Adrenal gland (tissue), 12 donors: ENCODE data around the gene ANO4. TPM values are rescaled to one million over a fixed set of nuclear protein-coding genes. Genes with fewer than 3 reads are reported as not detected.

Source experiments
- DNase-seq, 7 donors: peaks; one replicate each; pipeline ENCODE4 v3.0.0-alpha.2; 2019 to 2020
- H3K27ac ChIP-seq, 5 donors: fragments of 200-600 bp; sonication (generic) in 4 of 5; 1 replicate in 3 of 5; 2 replicates in 2 of 5; pipeline versions ENCODE4 v1.5.1 to v1.8.0; 2016 to 2020; ENCODE audit warnings: mild to moderate bottlenecking in 1 of 5
- H3K27me3 ChIP-seq: fragments of 200-600 bp; 2 replicates; pipeline ENCODE4 v1.8.0; 2021
- H3K36me3 ChIP-seq, 2 donors: fragments of 200-600 bp; replicated peaks in 1 of 2; 1 replicate in 1 of 2; 2 replicates in 1 of 2; pipeline versions ENCODE4 v1.5.1 to v1.8.0; 2018 to 2022
- H3K4me1 ChIP-seq, 2 donors: fragments of 200-600 bp; replicated peaks in 1 of 2; 1 replicate in 1 of 2; 2 replicates in 1 of 2; pipeline versions ENCODE4 v1.5.1 to v1.8.0; 2018 to 2021
- H3K4me3 ChIP-seq, 4 donors: fragments of 200-600 bp; sonication (generic) in 3 of 4; one replicate each; pipeline ENCODE4 v1.5.1; 2016 to 2018
- H3K9me3 ChIP-seq, 3 donors: fragments of 200-600 bp; sonication (generic) in 1 of 3; replicated peaks in 1 of 3; 1 replicate in 2 of 3; 2 replicates in 1 of 3; pipeline versions ENCODE4 v1.5.1 to v1.8.0; 2016 to 2021
- POLR2A ChIP-seq, 2 donors: fragments of 450-650 bp; IDR thresholded peaks; one replicate each; pipeline ENCODE4 v1.6.1; 2017; ENCODE audit warnings: antibody characterized with exemption in 2 of 2, mild to moderate bottlenecking in 2 of 2, moderate library complexity in 1 of 2
- WGBS, 4 donors: extraction: QIAGEN DNeasy Blood & Tissue Kit in 2 of 4; methylation state at CpG; one replicate each; pipeline versions ENCODE4 v1.1.5 to v1.1.7; 2013 to 2017; 5-methylcytosine and 5-hydroxymethylcytosine counted together
- intact Hi-C, 2 donors: fragments of 100-400 bp; cut with DNase I; formaldehyde crosslinking; loops; one replicate each; pipeline versions ENCODE4 v1.14.1 to v1.15.0; 2022 to 2023
- polyA plus RNA-seq, 3 donors: library from polyadenylated mRNA; stranded (reverse); fragments of 200-250 nt in 2 of 3; fragments of 350-450 nt in 1 of 3; fragmentation: Illumina TruSeq in 1 of 3; extraction: RNeasy Lipid Tissue Mini Kit (QIAGEN cat#74804) in 1 of 3; gene quantifications; one replicate each; pipeline ENCODE4 v1.2.3, GENCODE V29; 2013 to 2014
- total RNA-seq, 9 donors: library from RNA; depleted of rRNA in 4 of 9; stranded (reverse); fragments of >200 nt in 4 of 9; fragments of 120-200 nt in 1 of 9; fragmentation: NEBNext Ultra II Directional in 1 of 9; extraction: Animal tissue kit (Norgen Biotek cat#: 25700) in 1 of 9; gene quantifications; one replicate each; pipeline versions ENCODE4 v1.1.0 to v1.2.4, GENCODE V29; 2013 to 2023
- TF ChIP-seq, protein P1 (sequence below), 6 experiments: fragments of 450-650 bp in 4 of 6; fragments of 200-600 bp in 2 of 6; sonication (generic) in 1 of 6; IDR thresholded peaks; 1 replicate in 5 of 6; 2 replicates in 1 of 6; pipeline versions ENCODE4 v1.5.1 to v1.8.0; 2016 to 2021; ENCODE audit warnings: antibody characterized with exemption in 6 of 6, mild to moderate bottlenecking in 2 of 6, moderate library complexity in 1 of 6
- donor health status: healthy with polysubstance abuse.
- donor health status: Bipolar disorder and iron deficiency.
- donor health status: DM: yes; HTN: yes; CAD: no.
- donor health status: DM: no; HTN: no; CAD: no.
- donor health status: DM: no; HTN: no; CAD: no.
- donor health status: DM: yes; HTN: yes; CAD: no.

The ANO4 gene
- total and polyA plus RNA-seq, 12 donors = 5.6 to 37.4 (median 10.2) TPM

DNA sequence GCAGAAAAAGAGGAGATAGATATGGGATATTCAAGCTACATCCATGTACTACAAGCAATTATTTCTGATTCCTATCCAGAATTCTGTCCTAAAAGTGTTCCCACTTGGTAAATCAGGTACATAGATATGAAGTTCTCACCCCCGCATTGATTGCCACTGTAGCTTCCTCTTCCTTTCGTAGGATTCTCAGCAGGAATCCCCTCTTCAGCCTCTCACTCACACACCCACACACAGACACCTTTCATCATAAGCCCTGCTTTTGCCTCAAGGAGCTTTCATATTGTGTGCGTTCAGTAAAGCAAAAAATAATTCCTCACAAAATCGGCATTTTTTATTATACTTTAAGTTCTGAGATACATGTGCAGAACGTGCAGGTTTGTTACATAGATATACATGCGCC is 69.8 kb downstream of the ANO4 start:
- TF ChIP-seq, protein P1, sequence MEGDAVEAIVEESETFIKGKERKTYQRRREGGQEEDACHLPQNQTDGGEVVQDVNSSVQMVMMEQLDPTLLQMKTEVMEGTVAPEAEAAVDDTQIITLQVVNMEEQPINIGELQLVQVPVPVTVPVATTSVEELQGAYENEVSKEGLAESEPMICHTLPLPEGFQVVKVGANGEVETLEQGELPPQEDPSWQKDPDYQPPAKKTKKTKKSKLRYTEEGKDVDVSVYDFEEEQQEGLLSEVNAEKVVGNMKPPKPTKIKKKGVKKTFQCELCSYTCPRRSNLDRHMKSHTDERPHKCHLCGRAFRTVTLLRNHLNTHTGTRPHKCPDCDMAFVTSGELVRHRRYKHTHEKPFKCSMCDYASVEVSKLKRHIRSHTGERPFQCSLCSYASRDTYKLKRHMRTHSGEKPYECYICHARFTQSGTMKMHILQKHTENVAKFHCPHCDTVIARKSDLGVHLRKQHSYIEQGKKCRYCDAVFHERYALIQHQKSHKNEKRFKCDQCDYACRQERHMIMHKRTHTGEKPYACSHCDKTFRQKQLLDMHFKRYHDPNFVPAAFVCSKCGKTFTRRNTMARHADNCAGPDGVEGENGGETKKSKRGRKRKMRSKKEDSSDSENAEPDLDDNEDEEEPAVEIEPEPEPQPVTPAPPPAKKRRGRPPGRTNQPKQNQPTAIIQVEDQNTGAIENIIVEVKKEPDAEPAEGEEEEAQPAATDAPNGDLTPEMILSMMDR (IDR thresholded peaks at IDR 0.05) = no peak
- TF ChIP-seq POLR2A (IDR thresholded peaks at IDR 0.05) = no peak
- no peak overlapping the region for H3K4me3 ChIP-seq
- WGBS, 4 donors = 81 to 94% (median 88%) methylated on average over 6 of the region's 6 CpGs
- intact Hi-C loops = no loop called here
- no peak for DNase-seq
- no peak overlapping the region for H3K27ac ChIP-seq
- H3K27me3 ChIP-seq = no peaks in the 10 kb centered on the region
- H3K4me1 ChIP-seq = no peaks in the 10 kb centered on the region
- no peaks in the 10 kb centered on the region for H3K36me3 ChIP-seq
- H3K9me3 ChIP-seq = no peaks in the 10 kb centered on the region

DNA sequence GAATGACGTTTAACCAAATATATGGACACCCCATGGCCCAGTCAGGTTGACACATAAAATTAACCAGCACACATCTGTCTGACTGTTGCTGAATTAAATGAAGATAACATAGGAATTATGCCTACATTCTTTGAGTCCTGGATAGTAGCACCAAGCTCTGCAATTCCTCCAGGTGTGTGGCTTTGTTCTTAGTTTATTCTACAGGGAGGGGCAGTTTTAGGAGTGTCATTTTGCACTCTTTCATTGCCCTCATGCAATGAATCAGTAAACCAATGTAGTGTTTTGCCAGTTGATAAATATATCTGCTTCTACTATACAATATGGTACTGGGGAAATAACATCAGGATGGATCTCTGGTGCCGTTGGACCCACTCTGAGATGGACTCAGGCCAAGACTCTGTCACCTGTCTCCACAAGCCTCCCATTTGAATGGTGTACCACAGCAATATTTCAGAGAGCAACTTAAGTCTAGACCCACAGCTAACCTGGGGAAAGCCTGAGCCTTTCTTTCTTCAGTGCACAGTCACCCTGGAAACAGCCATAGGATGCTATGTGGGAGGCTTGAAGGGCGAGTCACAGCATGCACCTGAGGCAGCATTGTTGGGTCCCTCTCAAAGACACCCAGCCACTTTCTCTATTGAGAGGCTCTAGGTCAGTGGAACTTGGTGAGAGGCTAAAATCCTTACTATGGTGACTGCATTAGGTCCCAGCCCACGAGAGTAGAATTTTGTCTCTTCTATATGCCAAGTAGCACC is 73.2 kb downstream of the ANO4 start:
- Histone ChIP-seq H3K27me3 (no peaks in the 10 kb centered on the region), H3K27ac (no peak overlapping the region), H3K9me3 (no peaks in the 10 kb centered on the region), H3K36me3 (no peaks in the 10 kb centered on the region), H3K4me1 (no peaks in the 10 kb centered on the region), H3K4me3 (no peak overlapping the region)
- WGBS, 4 donors = 78 to 83% (median 80%) methylated on average over 3 to 4 of the region's 4 CpGs
- no peak for TF ChIP-seq POLR2A (IDR thresholded peaks at IDR 0.05)
- intact Hi-C loops = no loop called here
- no peak for DNase-seq

DNA sequence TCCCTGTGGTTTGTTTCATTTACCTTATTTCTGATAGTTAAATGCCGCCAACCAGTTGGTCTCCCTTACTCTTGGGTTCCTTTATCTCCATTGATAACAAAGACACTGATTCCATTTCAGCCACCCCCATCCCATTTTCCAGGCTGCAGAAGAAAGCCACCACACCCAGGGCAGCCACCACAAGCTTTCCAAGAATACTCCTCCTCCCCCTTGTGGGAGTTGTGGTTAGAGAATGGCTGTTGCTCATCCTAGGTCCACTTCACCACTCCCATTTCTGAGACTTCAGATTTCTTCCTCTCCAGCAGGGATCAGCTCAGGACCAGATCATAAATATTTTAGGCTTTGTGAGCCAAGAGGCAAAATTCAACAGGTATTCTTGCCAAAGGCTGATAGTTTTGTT is 73.9 kb downstream of the ANO4 start:
- WGBS, 4 donors = 93 to 98% (median 94%) methylated on average over 1 of the region's 1 CpG
- Histone ChIP-seq H3K27me3 (no peaks in the 10 kb centered on the region), H3K27ac (no peak overlapping the region), H3K9me3 (no peaks in the 10 kb centered on the region), H3K36me3 (no peaks in the 10 kb centered on the region), H3K4me1 (no peaks in the 10 kb centered on the region), H3K4me3 (no peak overlapping the region)
- DNase-seq = no peak
- intact Hi-C loops = no loop called here
- TF ChIP-seq, protein P1 (IDR thresholded peaks at IDR 0.05) = no peak
- no peak for TF ChIP-seq POLR2A (IDR thresholded peaks at IDR 0.05)

- Histone ChIP-seq H3K9me3 (no peaks in the 10 kb centered on the region), H3K27me3 (no peaks in the 10 kb centered on the region), H3K4me1 (no peaks in the 10 kb centered on the region), H3K4me3 (no peak overlapping the region), H3K36me3 (no peaks in the 10 kb centered on the region), H3K27ac (no peak overlapping the region)
- TF ChIP-seq, protein P1 (IDR thresholded peaks at IDR 0.05) = no peak
- no peak for TF ChIP-seq POLR2A (IDR thresholded peaks at IDR 0.05)
- DNase-seq = peak in 2 of 7 donors; percentile 5 to 55
- 25 to 43% (median 30%) methylated on average over 1 of the region's 1 CpG for WGBS, 4 donors
- intact Hi-C loops = no loop called here
These were observed 76.7 kb downstream of the ANO4 start for GRCh38 chr12:100871195-100871734.

DNA sequence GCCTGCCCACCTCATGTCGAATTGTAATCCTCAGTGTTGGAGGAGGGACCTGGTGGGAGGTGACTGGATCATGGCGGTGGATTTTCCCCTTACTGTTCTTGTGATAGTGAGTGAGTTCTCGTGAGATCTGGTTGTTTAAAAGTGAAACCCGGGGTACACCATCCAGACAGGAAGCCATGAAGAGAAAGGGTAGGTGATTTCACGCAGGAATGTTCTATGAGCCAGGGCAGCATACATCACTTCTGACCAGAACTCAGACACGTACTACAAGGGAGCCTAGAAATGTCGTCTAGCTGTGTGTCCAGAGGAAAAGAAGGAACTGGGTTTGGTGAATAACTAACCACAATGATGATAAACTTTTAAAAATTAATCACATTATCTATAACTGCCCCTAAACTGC is 80.6 kb downstream of the ANO4 start:
- Histone ChIP-seq H3K9me3 (no peaks in the 10 kb centered on the region), H3K4me3 (no peak overlapping the region), H3K36me3 (no peaks in the 10 kb centered on the region), H3K27me3 (no peaks in the 10 kb centered on the region), H3K27ac (no peak overlapping the region), H3K4me1 (no peaks in the 10 kb centered on the region)
- WGBS, 4 donors = 77 to 90% (median 88%) methylated on average over 6 to 7 of the region's 7 CpGs
- TF ChIP-seq, protein P1 (IDR thresholded peaks at IDR 0.05) = no peak
- TF ChIP-seq POLR2A (IDR thresholded peaks at IDR 0.05) = no peak
- no peak for DNase-seq
- intact Hi-C loops = no loop called here
